NCI-H187 (cell line): ENCODE data around the gene SMG6.

Source experiments
- DNase-seq, 2 experiments: peaks; one replicate each; lab custom pipeline; 2025; lab: John Stamatoyannopoulos, UW

SMG6 gene

GRCh38 chr17:2049333-2050299 lies 254.0 kb downstream of the SMG6 start:
- peak; percentile 20 to 39 for DNase-seq

- DNase-seq = no peak
These were observed 254.8 kb downstream of the SMG6 start for GRCh38 chr17:2048805-2049204.

GRCh38 chr17:2047590-2047989 lies 256.0 kb downstream of the SMG6 start:
- no peak for DNase-seq

GRCh38 chr17:2044263-2044894 lies 259.2 kb downstream of the SMG6 start:
- no peak for DNase-seq

GRCh38 chr17:2043785-2044184 lies 259.8 kb downstream of the SMG6 start:
- DNase-seq = no peak

GRCh38 chr17:2042933-2043332 lies 260.7 kb downstream of the SMG6 start:
- no peak for DNase-seq

- no peak for DNase-seq
These were observed 261.2 kb downstream of the SMG6 start for GRCh38 chr17:2042390-2042847.

- DNase-seq = peak; percentile 79 to 87
These were observed 261.8 kb downstream of the SMG6 start, which contains the start of gene OVCA2 for GRCh38 chr17:2041561-2042389. OVCA2 (plus strand) TSS chr17:2042022; CDS start chr17:2042048, 26 bp downstream.

GRCh38 chr17:2040942-2041560 lies 262.5 kb downstream of the SMG6 start:
- no peak for DNase-seq

GRCh38 chr17:2040219-2040827 lies 263.3 kb downstream of the SMG6 start:
- DNase-seq = no peak

- DNase-seq = no peak
These were observed 266.4 kb downstream of the SMG6 start for GRCh38 chr17:2037155-2037554.

GRCh38 chr17:2035541-2036488 lies 267.8 kb downstream of the SMG6 start:
- no peak for DNase-seq

- DNase-seq = no peak
These were observed 268.6 kb downstream of the SMG6 start for GRCh38 chr17:2034806-2035540.

- no peak for DNase-seq
These were observed 269.4 kb downstream of the SMG6 start for GRCh38 chr17:2034157-2034556.

GRCh38 chr17:2033153-2033552 lies 270.4 kb downstream of the SMG6 start:
- no peak for DNase-seq

- no peak for DNase-seq
These were observed 272.8 kb downstream of the SMG6 start for GRCh38 chr17:2030779-2031163.

- peak; percentile 49 to 67 for DNase-seq
These were observed 273.4 kb downstream of the SMG6 start, which contains the start of gene DPH1 for GRCh38 chr17:2029911-2030778. DPH1 (plus strand) TSS chr17:2030153; CDS start chr17:2030170, 17 bp downstream.

- DNase-seq = no peak
These were observed 274.8 kb downstream of the SMG6 start for GRCh38 chr17:2028737-2029136.
